ENCODE results near the gene HAUS5.

Gene HAUS5

GRCh38 chr19:35663981-35664380 is 51.4 kb downstream of the HAUS5 start:
- no peak for DNase-seq (ENCODE audit: low read depth)
- TF ChIP-seq CTCF (conservative IDR thresholded peaks at IDR 0.05; ENCODE audit: low read length) = no peak
- H3K4me3 ChIP-seq (ENCODE audit: low read length) = no peak overlapping the region

- TF ChIP-seq CTCF (conservative IDR thresholded peaks at IDR 0.05; ENCODE audit: low read length) = no peak
- no peak for DNase-seq (ENCODE audit: low read depth)
- H3K4me3 ChIP-seq (ENCODE audit: low read length) = no peak overlapping the region
Observed at GRCh38 chr19:35665157-35665556, 52.6 kb downstream of the HAUS5 start.

GRCh38 chr19:35665604-35666003 is 53.1 kb downstream of the HAUS5 start:
- DNase-seq (ENCODE audit: low read depth) = no peak
- no peak for TF ChIP-seq CTCF (conservative IDR thresholded peaks at IDR 0.05; ENCODE audit: low read length)
- H3K4me3 ChIP-seq (ENCODE audit: low read length) = no peak overlapping the region

- no peak within 1 kb of the TSS for H3K4me3 ChIP-seq (ENCODE audit: low read length)
- no peak for TF ChIP-seq CTCF (conservative IDR thresholded peaks at IDR 0.05; ENCODE audit: low read length)
- no peak for DNase-seq (ENCODE audit: low read depth)
Observed at GRCh38 chr19:35666251-35666913, 53.8 kb downstream of the HAUS5 start, which contains the start of gene UPK1A. TSS of gene UPK1A (plus strand) at chr19:35666517. CDS start at chr19:35666813, 296 bp downstream.

- no peak for DNase-seq (ENCODE audit: low read depth)
- H3K4me3 ChIP-seq (ENCODE audit: low read length) = no peak overlapping the region
- TF ChIP-seq CTCF (conservative IDR thresholded peaks at IDR 0.05; ENCODE audit: low read length) = no peak
Observed at GRCh38 chr19:35669566-35669965, 57.0 kb downstream of the HAUS5 start.

GRCh38 chr19:35669974-35670373 is 57.4 kb downstream of the HAUS5 start:
- H3K4me3 ChIP-seq (ENCODE audit: low read length) = no peak overlapping the region
- DNase-seq (ENCODE audit: low read depth) = no peak
- TF ChIP-seq CTCF (conservative IDR thresholded peaks at IDR 0.05; ENCODE audit: low read length) = no peak

GRCh38 chr19:35670686-35671085 is 58.2 kb downstream of the HAUS5 start:
- no peak for TF ChIP-seq CTCF (conservative IDR thresholded peaks at IDR 0.05; ENCODE audit: low read length)
- DNase-seq (ENCODE audit: low read depth) = no peak
- H3K4me3 ChIP-seq (ENCODE audit: low read length) = no peak overlapping the region

All from AG10803 (cell line).